ENCODE measurements around the gene FNDC8. TPM values are rescaled to one million over a fixed set of nuclear protein-coding genes. Genes with fewer than 3 reads are reported as not detected.
"Not testable (repeated sequence)": the region's sequence is repeated elsewhere in the genome, so short reads cannot be mapped to it uniquely, and the experiment has no call there.

FNDC8 gene
- polyA plus RNA-seq, 4 donors: 0.11 to 0.23 (median 0.15) TPM

GRCh38 chr17:35138218-35138617, 16.8 kb downstream of the FNDC8 start:
- DNase-seq (ENCODE audit: low read depth in 4 of 4, low spot score in 3 of 4): no peak

- DNase-seq (ENCODE audit: low read depth in 4 of 4, low spot score in 3 of 4): peak; percentile 45 to 54 (median 52)
Observed at GRCh38 chr17:35141681-35142466, 20.5 kb downstream of the FNDC8 start, which contains the start of gene NLE1. NLE1 (minus strand) TSS chr17:35142303; CDS start chr17:35142275, 28 bp downstream.

- no peak for DNase-seq (ENCODE audit: low read depth in 4 of 4, low spot score in 3 of 4)
Observed at GRCh38 chr17:35142467-35142796, 21.0 kb downstream of the FNDC8 start.

- DNase-seq (ENCODE audit: low read depth in 4 of 4, low spot score in 3 of 4): no peak
Observed at GRCh38 chr17:35144840-35145239, 23.4 kb downstream of the FNDC8 start.

- no peak for DNase-seq (ENCODE audit: low read depth in 4 of 4, low spot score in 3 of 4)
Observed at GRCh38 chr17:35146214-35146833, 24.9 kb downstream of the FNDC8 start.

GRCh38 chr17:35147375-35147905, 26.0 kb downstream of the FNDC8 start, which contains the start of gene UNC45B:
UNC45B (plus strand) TSS chr17:35147817; CDS start chr17:35148264, 447 bp downstream.
- DNase-seq (ENCODE audit: low read depth in 4 of 4, low spot score in 3 of 4): no peak

- DNase-seq (ENCODE audit: low read depth in 4 of 4, low spot score in 3 of 4): no peak
Observed at GRCh38 chr17:35148144-35148543, 26.7 kb downstream of the FNDC8 start.

GRCh38 chr17:35149941-35150340, 28.5 kb downstream of the FNDC8 start:
- DNase-seq (ENCODE audit: low read depth in 4 of 4, low spot score in 3 of 4): no peak

GRCh38 chr17:35151080-35151479, 29.7 kb downstream of the FNDC8 start:
- not testable (repeated sequence) for DNase-seq (ENCODE audit: low read depth in 4 of 4, low spot score in 3 of 4)

- DNase-seq (ENCODE audit: low read depth in 4 of 4, low spot score in 3 of 4): no peak
Observed at GRCh38 chr17:35152421-35153140, 31.2 kb downstream of the FNDC8 start.

GRCh38 chr17:35154196-35155165, 33.1 kb downstream of the FNDC8 start:
- DNase-seq (ENCODE audit: low read depth in 4 of 4, low spot score in 3 of 4): no peak

- no peak for DNase-seq (ENCODE audit: low read depth in 4 of 4, low spot score in 3 of 4)
Observed at GRCh38 chr17:35155246-35155645, 33.8 kb downstream of the FNDC8 start.

- no peak for DNase-seq (ENCODE audit: low read depth in 4 of 4, low spot score in 3 of 4)
Observed at GRCh38 chr17:35159940-35160339, 38.5 kb downstream of the FNDC8 start.

GRCh38 chr17:35160354-35161201, 39.2 kb downstream of the FNDC8 start:
- DNase-seq (ENCODE audit: low read depth in 4 of 4, low spot score in 3 of 4): no peak

- DNase-seq (ENCODE audit: low read depth in 4 of 4, low spot score in 3 of 4): no peak
Observed at GRCh38 chr17:35161281-35161761, 39.9 kb downstream of the FNDC8 start.

- no peak for DNase-seq (ENCODE audit: low read depth in 4 of 4, low spot score in 3 of 4)
Observed at GRCh38 chr17:35162755-35163154, 41.3 kb downstream of the FNDC8 start.

GRCh38 chr17:35163886-35164285, 42.5 kb downstream of the FNDC8 start:
- no peak for DNase-seq (ENCODE audit: low read depth in 4 of 4, low spot score in 3 of 4)

GRCh38 chr17:35164716-35165115, 43.3 kb downstream of the FNDC8 start:
- no peak for DNase-seq (ENCODE audit: low read depth in 4 of 4, low spot score in 3 of 4)

- DNase-seq (ENCODE audit: low read depth in 4 of 4, low spot score in 3 of 4): no peak
Observed at GRCh38 chr17:35166526-35166925, 45.1 kb downstream of the FNDC8 start.

All from left renal pelvis (tissue), 4 donors.